GM18861 (cell line): ENCODE results near the gene MX1.
"Not testable (repeated sequence)": the region's sequence is repeated elsewhere in the genome, so short reads cannot be mapped to it uniquely, and the experiment has no call there.

Experiments
- ATAC-seq: cut with Tn5 transposase; IDR thresholded peaks from one replicate; pipeline ENCODE4 v1.9.1; 2021; ENCODE audit not compliant: unreplicated experiment

MX1 gene

DNA sequence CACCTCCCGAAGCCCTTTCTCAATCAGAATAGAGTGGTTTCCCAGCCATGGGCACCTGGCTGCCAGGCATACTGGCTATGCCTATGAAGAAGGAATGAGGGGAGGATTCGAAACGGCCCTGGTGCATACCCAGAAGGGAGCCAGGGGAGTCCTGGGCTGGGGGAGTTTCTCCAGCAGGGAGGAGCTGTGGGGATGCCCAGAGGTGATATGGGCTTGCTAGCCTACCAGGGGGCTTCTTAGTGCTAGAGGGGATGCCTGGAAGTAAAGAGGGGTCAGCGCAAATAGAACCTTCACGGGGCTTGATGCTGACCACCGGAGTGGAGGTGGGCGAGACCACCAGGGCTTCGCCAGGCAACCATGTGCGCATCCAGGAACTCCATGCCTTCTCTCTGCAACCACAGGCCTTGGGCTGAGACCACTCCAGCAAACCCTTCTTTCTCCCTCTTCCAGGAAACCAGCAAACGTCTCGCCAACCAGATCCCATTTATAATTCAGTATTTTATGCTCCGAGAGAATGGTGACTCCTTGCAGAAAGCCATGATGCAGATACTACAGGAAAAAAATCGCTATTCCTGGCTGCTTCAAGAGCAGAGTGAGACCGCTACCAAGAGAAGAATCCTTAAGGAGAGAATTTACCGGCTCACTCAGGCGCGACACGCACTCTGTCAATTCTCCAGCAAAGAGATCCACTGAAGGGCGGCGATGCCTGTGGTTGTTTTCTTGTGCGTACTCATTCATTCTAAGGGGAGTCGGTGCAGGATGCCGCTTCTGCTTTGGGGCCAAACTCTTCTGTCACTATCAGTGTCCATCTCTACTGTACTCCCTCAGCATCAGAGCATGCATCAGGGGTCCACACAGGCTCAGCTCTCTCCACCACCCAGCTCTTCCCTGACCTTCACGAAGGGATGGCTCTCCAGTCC, 18.2 kb upstream of the MX1 start:
- ATAC-seq = no peak

DNA sequence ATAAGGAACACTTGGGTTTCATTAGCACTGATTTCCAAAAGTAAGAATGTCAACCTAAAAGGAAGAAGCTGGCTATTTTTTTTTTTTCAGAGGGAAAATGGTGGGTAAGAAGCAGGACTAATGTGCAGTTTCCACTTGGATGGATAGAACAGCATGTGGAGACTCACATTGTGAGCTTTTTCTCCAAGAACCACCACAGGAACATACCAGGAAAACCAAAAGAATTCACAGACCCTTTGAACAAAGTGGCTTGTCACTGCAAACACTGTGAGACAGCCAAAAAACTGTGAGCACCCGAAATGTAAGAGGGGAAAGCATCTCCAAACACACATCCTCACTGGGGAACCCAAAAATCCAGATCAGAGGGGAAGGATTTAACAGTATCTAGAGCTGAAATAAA, 15.7 kb upstream of the MX1 start:
- no peak for ATAC-seq

DNA sequence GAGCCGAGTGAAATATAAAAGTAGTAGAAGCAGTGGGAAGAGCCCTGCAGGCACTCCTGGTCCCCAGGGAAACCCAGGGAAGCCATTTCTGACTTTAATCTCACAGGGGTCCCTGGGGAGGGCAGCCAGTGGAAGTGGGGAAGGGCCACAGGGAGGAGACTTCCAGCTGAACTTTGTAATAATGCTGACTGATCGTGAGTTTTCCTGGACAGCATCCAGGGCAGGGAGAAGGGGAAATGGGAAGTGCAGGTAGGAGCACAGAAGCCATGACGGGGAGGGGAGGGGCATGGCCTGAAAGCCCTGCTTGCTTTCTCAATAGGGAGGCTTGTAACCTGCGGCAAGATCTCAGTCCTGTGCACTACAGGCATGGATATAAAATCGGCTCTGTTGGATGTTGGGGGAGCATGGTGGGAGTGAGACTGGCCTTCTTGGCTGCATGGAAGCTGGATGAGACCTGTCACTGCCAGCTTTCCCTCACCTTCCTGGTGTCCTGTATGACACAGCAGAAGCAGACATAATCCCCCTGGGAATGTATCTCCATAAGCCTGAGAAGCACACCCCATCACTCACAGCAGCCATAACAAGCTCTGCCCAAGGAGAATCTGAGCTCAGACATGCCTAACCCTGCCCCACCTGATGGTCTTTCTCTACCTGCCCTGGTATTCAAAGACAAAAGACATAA, 15.1 kb upstream of the MX1 start:
- no peak for ATAC-seq

DNA sequence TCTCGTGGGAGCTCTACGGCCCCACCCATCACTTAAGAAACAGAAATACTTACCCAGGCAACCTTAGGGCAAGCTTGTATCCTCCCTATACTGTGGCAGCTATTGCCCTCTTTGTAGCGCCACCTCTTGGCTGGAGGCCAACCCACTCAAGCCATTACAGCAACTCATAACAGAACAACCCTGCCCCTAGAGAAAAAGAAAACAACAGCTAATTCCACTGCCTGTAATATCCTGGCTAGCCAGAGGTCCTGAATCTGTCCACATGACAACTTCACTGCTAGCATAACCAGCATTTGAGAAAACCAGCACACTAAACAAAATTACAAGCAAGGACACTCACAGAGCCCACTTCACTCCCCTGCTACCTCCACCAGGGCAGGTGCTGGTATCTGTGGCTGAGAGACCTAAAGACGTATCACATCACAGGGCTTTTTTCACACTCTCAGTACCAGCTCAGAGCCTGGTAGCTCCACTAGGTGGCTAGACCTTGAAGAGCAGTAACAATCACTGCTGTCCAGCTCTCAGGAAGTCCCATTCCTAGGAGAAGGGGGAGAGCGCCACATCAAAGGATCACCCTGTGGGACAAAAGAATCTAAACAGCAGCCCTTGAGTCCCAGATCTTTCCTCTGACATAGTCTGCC, 14.5 kb upstream of the MX1 start:
- no peak for ATAC-seq

DNA sequence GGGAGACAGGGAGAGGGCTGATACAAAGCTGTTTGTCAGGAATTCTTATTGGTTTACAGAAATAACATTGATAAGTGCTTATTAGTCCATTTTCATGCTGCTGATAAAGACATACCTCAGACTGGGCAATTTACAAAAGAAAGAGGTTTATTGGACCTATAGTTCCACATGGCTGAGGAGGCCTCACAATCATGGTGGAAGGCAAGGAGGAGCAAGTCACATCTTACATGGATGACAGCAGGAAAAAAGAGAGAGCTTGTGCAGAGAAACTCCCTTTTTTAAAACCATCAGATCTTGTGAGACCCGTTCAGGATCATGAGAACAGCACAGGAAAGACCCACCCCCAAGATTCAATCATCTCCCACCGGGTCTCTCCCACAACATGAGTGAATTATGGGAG, 8.5 kb upstream of the MX1 start:
- not testable (repeated sequence) for ATAC-seq

DNA sequence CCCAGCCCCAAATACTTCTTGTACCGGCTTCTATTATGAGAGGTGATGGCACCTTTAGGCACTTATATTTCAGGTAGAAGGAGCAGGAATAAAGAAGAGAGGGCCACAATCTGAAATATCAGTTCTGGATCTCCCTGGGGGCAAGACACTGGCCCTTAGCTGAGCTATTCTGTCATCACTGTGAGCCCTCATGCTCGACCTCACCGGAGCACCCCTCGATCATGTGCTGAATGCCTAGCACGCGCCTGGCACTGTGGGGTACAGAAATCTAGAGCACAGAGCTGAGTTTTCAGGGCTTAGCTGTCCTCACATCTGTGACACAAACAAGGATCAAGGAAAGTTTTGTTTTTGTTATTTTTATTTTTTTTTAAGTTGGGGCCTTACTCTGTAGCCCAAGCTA, 7.6 kb upstream of the MX1 start:
- no peak for ATAC-seq

DNA sequence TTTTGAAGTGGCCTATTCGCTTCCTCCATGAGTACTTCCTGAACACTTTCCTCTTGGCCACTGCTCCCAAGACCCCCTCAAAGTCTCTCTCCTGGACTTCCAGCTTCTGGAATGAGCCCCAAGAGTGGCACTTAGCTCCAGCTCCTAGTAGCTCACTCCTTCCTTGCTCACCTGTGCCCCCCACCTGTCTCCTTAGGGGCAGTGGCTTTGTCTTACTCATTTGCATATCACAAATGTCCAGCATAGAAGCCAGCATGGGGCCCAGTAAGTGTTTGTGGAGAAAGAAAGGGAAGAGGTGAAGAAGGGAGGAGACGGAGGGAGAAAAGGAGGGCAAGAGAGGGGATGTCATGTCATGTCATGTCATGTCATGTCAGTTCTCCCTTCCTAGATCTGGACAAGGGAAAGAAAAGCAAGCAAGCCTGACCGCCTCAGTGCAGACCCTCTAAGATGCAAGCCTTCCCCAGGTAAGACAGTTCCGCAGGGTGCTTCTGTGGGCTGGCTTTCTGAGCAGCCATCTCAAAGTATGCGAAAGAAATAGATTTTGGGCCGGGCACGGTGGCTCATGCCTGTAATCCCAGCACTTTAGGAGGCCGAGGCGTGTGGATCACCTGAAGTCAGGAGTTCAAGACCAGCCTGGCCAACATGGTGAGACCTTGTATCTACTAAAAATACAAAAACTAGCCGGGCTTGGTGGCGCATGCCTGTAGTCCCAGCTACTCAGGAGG, 6.9 kb upstream of the MX1 start:
- no peak for ATAC-seq

GRCh38 chr21:41419921-41420862, 5.8 kb upstream of the MX1 start:
- peak; percentile 79 for ATAC-seq

DNA sequence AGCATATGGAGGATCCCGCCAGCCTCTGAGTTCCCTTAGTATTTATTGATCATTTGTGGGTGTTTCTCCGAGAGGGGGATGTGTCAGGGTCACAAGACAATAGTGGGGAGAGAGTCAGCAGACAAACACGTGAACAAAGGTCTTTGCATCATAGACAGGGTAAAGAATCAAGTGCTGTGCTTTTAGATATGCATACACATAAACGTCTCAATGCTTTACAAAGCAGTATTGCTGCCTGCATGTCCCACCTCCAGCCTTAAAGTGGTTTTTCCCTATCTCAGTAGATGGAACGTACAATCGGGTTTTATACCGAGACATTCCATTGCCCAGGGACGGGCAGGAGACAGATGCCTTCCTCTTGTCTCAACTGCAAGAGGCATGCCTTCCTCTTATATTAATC, 5.0 kb upstream of the MX1 start:
- ATAC-seq = not testable (repeated sequence)

- no peak for ATAC-seq
These were observed 3.3 kb upstream of the MX1 start for GRCh38 chr21:41422546-41423304.

DNA sequence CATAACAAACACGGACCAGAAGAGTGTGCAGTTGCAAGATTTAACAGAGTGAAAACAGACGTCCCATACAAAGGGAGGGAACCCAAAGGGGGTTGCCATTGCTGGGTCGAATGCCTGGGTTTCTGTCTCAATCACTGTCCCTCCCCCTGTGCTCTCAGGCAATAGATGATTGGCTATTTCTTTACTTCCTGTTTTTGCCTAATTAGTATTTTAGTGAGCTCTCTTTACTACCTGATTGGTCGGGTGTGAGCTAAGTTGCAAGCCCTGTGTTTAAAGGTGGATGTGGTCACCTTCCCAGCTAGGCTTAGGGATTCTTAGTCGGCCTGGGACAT, 2.8 kb upstream of the MX1 start:
- ATAC-seq = not testable (repeated sequence)

- no peak for ATAC-seq
These were observed 468 bp upstream of the MX1 start for GRCh38 chr21:41425588-41425953.

DNA sequence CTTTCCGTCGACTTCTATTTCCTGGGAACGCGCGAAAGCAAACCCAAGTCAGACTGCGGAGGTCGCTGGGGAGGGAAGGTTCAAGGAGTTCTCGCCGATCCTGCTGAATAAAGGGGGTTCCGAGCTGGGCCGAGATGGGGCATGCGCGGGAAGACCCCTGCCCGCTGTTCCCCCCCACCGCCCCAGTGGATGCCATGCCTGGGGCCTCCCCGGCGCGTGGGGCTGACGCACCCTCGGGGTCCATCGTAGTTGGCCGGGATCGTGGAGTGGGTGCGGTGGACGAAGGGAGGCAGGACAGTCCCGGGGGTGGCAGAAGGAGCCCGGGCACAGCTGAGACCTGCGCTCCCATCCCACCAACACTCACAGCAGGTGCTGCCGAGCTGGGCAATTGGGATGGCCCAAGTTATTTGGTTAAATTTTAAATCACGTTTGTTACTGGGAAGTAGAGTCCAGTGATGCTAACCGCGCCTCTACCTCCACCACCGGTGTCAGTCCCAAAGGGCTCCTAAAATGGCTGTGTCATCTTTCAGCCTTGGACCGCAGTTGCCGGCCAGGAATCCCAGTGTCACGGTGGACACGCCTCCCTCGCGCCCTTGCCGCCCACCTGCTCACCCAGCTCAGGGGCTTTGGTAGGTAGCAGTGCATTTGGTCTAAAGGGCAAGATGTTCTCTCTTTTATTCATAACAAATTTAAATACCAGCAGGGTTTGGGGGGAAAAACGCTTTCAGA, 801 bp downstream of the MX1 start:
- no peak for ATAC-seq

- no peak for ATAC-seq
These were observed 1.5 kb downstream of the MX1 start for GRCh38 chr21:41427556-41427955.

GRCh38 chr21:41428311-41428710, 2.3 kb downstream of the MX1 start:
- no peak for ATAC-seq

DNA sequence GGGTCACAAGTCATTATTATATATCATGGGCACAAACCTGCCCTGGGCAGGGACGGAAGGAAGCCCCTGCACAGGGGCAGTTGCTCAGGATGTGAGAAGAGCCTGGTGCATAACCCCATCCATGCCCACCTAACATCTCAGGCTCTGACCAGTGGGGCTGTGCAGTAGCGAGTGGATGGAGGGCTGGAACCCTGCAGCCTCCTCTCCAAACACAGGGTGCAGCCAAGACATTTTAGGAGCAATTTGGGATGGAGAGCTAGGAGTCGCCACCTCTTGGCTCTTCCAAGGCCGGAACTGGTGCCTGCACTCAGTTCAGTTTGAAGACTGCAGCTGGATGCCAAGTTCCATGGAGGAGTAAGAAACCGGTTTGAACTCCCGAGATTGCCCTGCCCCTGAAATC, 2.8 kb downstream of the MX1 start:
- ATAC-seq = no peak

DNA sequence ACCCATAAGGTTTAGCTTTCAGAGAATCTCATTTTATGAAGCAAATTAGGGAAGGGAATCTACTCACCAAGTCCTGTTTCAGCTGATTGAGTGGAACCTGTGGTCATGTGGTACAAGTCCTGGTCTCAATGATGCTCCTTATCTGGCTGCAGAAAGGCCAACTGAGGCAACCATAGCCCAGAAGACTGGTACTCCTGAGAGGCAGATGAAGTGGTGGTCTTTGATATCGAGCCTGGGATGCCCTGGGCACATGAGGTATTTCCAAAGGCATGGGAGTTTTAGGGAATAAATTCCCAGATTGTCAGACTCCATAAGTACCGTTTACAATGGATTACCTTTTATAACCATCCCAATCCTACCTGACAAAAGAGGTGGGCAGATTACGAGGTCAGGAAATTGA, 3.3 kb downstream of the MX1 start:
- ATAC-seq = no peak

DNA sequence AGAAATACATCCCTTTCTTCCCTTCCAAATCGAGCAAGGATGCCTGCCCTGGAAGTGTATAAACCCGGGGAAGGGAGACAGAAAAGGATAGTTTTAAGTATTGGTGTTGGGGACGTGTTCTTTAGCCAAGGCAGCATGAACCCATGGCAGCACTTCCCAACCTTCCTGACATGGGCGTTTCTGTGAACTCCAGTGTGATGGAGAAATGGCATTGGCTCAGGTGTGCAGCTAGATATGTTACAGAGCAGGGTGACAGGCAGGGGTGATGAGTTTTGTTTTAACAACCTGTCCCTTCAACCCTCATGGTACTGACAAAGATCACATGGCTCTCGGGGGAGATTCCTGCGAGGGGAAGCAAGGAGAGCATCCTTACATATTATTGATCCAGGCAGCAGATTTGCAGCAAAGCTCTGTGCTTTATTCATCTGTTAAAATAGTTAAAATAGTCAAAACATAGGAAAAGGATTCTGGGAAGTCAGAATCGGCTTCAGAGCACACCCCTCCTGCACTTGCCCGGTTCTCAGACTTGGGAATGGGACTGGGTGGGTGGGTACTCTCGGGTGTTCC, 4.0 kb downstream of the MX1 start:
- no peak for ATAC-seq
